Kidney capillary endothelial cell (primary cell): Measurements from ENCODE around the gene PSMA8.
"Not testable (repeated sequence)": the region's sequence is repeated elsewhere in the genome, so short reads cannot be mapped to it uniquely, and the experiment has no call there.

Experiments
- DNase-seq: peaks from one replicate; pipeline ENCODE4 v3.0.0-alpha.2; 2018; ENCODE audit warnings: low spot score

PSMA8 gene

GRCh38 chr18:26175481-26175880 is 41.8 kb downstream of the PSMA8 start:
- no peak for DNase-seq

- DNase-seq = no peak
Measured at GRCh38 chr18:26176134-26176533, 42.5 kb downstream of the PSMA8 start.

- DNase-seq = no peak
Measured at GRCh38 chr18:26181343-26181826, 47.7 kb downstream of the PSMA8 start.

GRCh38 chr18:26183395-26184112 is 49.9 kb downstream of the PSMA8 start:
- DNase-seq = no peak

GRCh38 chr18:26185267-26185666 is 51.6 kb downstream of the PSMA8 start:
- peak; percentile 7 for DNase-seq

- no peak for DNase-seq
Measured at GRCh38 chr18:26190506-26190905, 56.8 kb downstream of the PSMA8 start.

GRCh38 chr18:26192233-26192632 is 58.6 kb downstream of the PSMA8 start:
- DNase-seq = no peak

GRCh38 chr18:26196605-26197004 is 62.9 kb downstream of the PSMA8 start:
- no peak for DNase-seq

- not testable (repeated sequence) for DNase-seq
Measured at GRCh38 chr18:26202001-26202400, 68.3 kb downstream of the PSMA8 start.

- no peak for DNase-seq
Measured at GRCh38 chr18:26205318-26205717, 71.6 kb downstream of the PSMA8 start.

- no peak for DNase-seq
Measured at GRCh38 chr18:26206488-26206887, 72.8 kb downstream of the PSMA8 start.

- DNase-seq = no peak
Measured at GRCh38 chr18:26207937-26208336, 74.3 kb downstream of the PSMA8 start.

- DNase-seq = no peak
Measured at GRCh38 chr18:26208977-26209376, 75.3 kb downstream of the PSMA8 start.

- DNase-seq = no peak
Measured at GRCh38 chr18:26210147-26210546, 76.5 kb downstream of the PSMA8 start.

GRCh38 chr18:26215247-26215970 is 81.7 kb downstream of the PSMA8 start:
- DNase-seq = no peak

GRCh38 chr18:26225022-26225693 is 91.5 kb downstream of the PSMA8 start:
- no peak for DNase-seq

- DNase-seq = no peak
Measured at GRCh38 chr18:26225915-26226228, 92.2 kb downstream of the PSMA8 start.

- peak; percentile 86 for DNase-seq
Measured at GRCh38 chr18:26226229-26227050, 92.8 kb downstream of the PSMA8 start, which contains the start of gene TAF4B. Gene TAF4B (plus strand): TSS chr18:26226445. CDS start chr18:26226934, 489 bp downstream.

GRCh38 chr18:26227051-26227670 is 93.5 kb downstream of the PSMA8 start:
- peak; percentile 16 for DNase-seq

- DNase-seq = no peak
Measured at GRCh38 chr18:26228562-26229260, 95.0 kb downstream of the PSMA8 start.

GRCh38 chr18:26230497-26230896 is 96.8 kb downstream of the PSMA8 start:
- no peak for DNase-seq
